Measurements from ENCODE around the gene MRPL18.
"Not testable (repeated sequence)": the region's sequence is repeated elsewhere in the genome, so short reads cannot be mapped to it uniquely, and the experiment has no call there.

The MRPL18 gene

DNA sequence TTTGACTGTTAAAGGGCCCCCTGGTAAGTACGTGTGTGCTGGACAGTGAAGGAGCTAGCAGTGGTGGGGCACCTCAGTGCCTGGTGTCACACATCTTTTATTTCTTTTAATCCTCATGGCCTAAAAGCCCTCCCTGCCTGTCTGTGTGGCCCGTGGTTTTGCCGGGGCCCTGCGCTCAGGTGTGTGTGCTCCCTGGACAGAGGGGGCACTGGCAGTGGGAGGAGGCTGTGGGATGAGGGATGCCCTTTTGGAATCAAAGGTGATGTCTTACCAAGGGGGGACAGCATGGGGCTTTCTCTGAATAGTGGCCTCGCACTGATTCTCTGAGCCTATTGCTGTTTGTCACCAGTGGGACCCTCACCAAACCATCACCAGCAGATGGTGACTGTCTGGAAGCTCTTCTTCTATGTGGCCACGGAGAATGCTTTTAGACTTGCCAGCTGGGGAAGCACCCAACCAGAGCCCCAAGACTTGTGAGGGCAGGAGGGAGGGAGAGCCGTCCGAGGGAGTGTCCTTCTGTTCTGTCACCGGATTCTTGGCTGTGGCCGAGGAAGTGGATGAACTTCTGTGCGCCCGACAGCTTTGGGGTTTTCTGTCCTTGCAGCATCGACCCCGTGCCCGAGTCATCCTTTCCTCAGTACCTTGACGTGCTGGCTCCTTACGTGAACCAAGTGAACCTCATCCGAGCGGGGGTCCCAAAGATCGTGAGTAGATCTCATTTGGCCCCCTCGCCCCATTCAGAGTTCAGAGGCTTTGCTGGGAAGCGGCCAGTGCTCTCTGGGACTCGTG, 27.9 kb downstream of the MRPL18 start:
- no peak for DNase-seq (ENCODE audit: low read depth, low spot score)
- H3K4me3 ChIP-seq, result no peak overlapping the region
- H3K27ac ChIP-seq, result no peak overlapping the region
- TF ChIP-seq FOXP2 (optimal IDR thresholded peaks at IDR 0.05; ENCODE audit: control extremely low read depth, extremely low read length, insufficient read depth) (no peak), EZH2 (IDR thresholded peaks at IDR 0.05) (no peak)
- H3K36me3 ChIP-seq (ENCODE audit: insufficient read depth, low read length), result no peaks in the 10 kb centered on the region
- no peak overlapping the region for H3K9ac ChIP-seq (ENCODE audit: insufficient read length)
- H3K9me3 ChIP-seq (ENCODE audit: low read depth, low read length), result no peaks in the 10 kb centered on the region

GRCh38 chr6:159819098-159819497, 28.8 kb downstream of the MRPL18 start:
- Histone ChIP-seq H3K27ac (no peak overlapping the region), H3K9me3 (ENCODE audit: low read depth, low read length) (no peaks in the 10 kb centered on the region), H3K9ac (ENCODE audit: insufficient read length) (no peak overlapping the region), H3K4me3 (no peak overlapping the region), H3K36me3 (ENCODE audit: insufficient read depth, low read length) (no peaks in the 10 kb centered on the region)
- TF ChIP-seq EZH2 (IDR thresholded peaks at IDR 0.05) (no peak), FOXP2 (optimal IDR thresholded peaks at IDR 0.05; ENCODE audit: control extremely low read depth, extremely low read length, insufficient read depth) (no peak), POLR2AphosphoS5 (IDR thresholded peaks at IDR 0.05; ENCODE audit: borderline replicate concordance, low read depth, low read length) (no peak)
- DNase-seq (ENCODE audit: low read depth, low spot score), result no peak

DNA sequence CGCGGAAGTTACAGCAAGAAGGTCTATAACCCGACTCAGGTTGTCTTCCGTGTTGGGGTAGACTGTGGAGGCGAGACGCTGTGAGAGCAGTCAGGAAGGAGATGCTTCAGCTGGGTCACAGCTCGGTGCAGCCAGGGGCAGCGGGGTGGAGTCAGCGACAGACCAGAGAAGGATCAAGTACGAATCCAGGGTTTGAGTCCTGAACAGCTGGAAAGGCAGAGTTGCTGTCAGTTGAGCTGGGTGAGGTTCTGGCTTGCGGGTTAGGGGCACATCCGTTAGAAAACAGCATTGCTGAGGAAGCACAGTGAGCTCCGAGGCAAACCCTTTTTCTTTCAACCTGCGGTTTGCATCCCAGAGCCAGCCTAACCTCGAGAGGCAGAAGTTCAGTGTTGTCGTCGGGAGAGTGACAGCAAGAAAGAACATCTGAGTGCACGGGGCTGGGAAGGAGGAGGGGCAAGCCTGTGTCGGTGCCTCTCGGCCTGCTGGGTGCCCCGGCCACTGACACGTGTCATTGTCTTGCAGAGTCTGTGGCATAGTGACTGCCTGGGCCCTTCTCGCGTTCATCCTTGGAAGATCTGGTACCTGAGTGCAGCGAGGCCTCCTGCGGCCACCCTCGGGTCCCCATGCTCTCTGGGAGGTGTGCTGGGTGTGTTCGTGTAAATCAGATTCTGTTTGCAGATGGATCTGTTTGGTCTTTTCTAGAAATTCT, 29.8 kb downstream of the MRPL18 start:
- TF ChIP-seq EZH2 (IDR thresholded peaks at IDR 0.05), result no peak
- TF ChIP-seq FOXP2 (optimal IDR thresholded peaks at IDR 0.05; ENCODE audit: control extremely low read depth, extremely low read length, insufficient read depth), result no peak
- TF ChIP-seq POLR2AphosphoS5 (IDR thresholded peaks at IDR 0.05; ENCODE audit: borderline replicate concordance, low read depth, low read length), result no peak
- H3K27ac ChIP-seq, result no peak overlapping the region
- no peak for DNase-seq (ENCODE audit: low read depth, low spot score)
- H3K36me3 ChIP-seq (ENCODE audit: insufficient read depth, low read length), result no peaks in the 10 kb centered on the region
- no peaks in the 10 kb centered on the region for H3K9me3 ChIP-seq (ENCODE audit: low read depth, low read length)
- no peak overlapping the region for H3K9ac ChIP-seq (ENCODE audit: insufficient read length)
- H3K4me3 ChIP-seq, result no peak overlapping the region

GRCh38 chr6:159821122-159821521, 30.9 kb downstream of the MRPL18 start:
- Histone ChIP-seq H3K4me3 (no peak overlapping the region), H3K36me3 (ENCODE audit: insufficient read depth, low read length) (no peaks in the 10 kb centered on the region), H3K9ac (ENCODE audit: insufficient read length) (no peak overlapping the region), H3K27ac (no peak overlapping the region), H3K9me3 (ENCODE audit: low read depth, low read length) (no peaks in the 10 kb centered on the region)
- no peak for TF ChIP-seq EZH2 (IDR thresholded peaks at IDR 0.05)
- no peak for TF ChIP-seq FOXP2 (optimal IDR thresholded peaks at IDR 0.05; ENCODE audit: control extremely low read depth, extremely low read length, insufficient read depth)
- no peak for TF ChIP-seq POLR2AphosphoS5 (IDR thresholded peaks at IDR 0.05; ENCODE audit: borderline replicate concordance, low read depth, low read length)
- no peak for DNase-seq (ENCODE audit: low read depth, low spot score)

DNA sequence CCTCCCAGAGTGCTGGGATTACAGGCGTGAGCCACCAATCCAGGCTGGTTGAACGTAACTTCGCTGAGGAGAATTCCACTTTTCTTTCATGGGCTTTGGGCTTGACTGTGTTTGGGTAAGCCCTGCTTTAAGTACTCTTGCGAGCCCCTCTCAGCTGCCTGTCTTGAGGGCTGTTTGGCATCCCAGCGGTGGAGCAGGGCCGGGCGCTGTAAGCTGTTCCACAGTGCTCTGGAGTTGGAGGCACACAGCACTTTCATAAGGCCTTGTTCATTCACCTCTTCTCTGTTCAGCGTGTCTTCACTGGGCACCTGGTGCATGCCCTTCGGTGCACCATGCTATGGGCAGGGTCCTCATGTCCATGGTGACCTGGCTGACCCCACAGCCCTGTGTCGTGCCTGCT, 31.5 kb downstream of the MRPL18 start:
- H3K27ac ChIP-seq, result no peak overlapping the region
- H3K4me3 ChIP-seq, result no peak overlapping the region
- no peak overlapping the region for H3K9ac ChIP-seq (ENCODE audit: insufficient read length)
- H3K36me3 ChIP-seq (ENCODE audit: insufficient read depth, low read length), result no peaks in the 10 kb centered on the region
- no peak for DNase-seq (ENCODE audit: low read depth, low spot score)
- H3K9me3 ChIP-seq (ENCODE audit: low read depth, low read length), result no peaks in the 10 kb centered on the region
- TF ChIP-seq POLR2AphosphoS5 (IDR thresholded peaks at IDR 0.05; ENCODE audit: borderline replicate concordance, low read depth, low read length) (no peak), FOXP2 (optimal IDR thresholded peaks at IDR 0.05; ENCODE audit: control extremely low read depth, extremely low read length, insufficient read depth) (no peak), EZH2 (IDR thresholded peaks at IDR 0.05) (no peak)

- Histone ChIP-seq H3K4me3 (no peak overlapping the region), H3K9ac (ENCODE audit: insufficient read length) (no peak overlapping the region), H3K9me3 (ENCODE audit: low read depth, low read length) (no peaks in the 10 kb centered on the region), H3K36me3 (ENCODE audit: insufficient read depth, low read length) (no peaks in the 10 kb centered on the region), H3K27ac (no peak overlapping the region)
- no peak for DNase-seq (ENCODE audit: low read depth, low spot score)
- TF ChIP-seq FOXP2 (optimal IDR thresholded peaks at IDR 0.05; ENCODE audit: control extremely low read depth, extremely low read length, insufficient read depth) (no peak), EZH2 (IDR thresholded peaks at IDR 0.05) (no peak), POLR2AphosphoS5 (IDR thresholded peaks at IDR 0.05; ENCODE audit: borderline replicate concordance, low read depth, low read length) (no peak)
Observed at GRCh38 chr6:159823953-159824352, 33.7 kb downstream of the MRPL18 start.

GRCh38 chr6:159824690-159825089, 34.4 kb downstream of the MRPL18 start:
- H3K27ac ChIP-seq; H3K9me3 ChIP-seq (ENCODE audit: low read depth, low read length); H3K36me3 ChIP-seq (ENCODE audit: insufficient read depth, low read length); H3K9ac ChIP-seq (ENCODE audit: insufficient read length); H3K4me3 ChIP-seq; DNase-seq (ENCODE audit: low read depth, low spot score): not testable (repeated sequence)

- DNase-seq (ENCODE audit: low read depth, low spot score), result no peak
- Histone ChIP-seq H3K4me3 (no peak overlapping the region), H3K27ac (no peak overlapping the region), H3K36me3 (ENCODE audit: insufficient read depth, low read length) (no peaks in the 10 kb centered on the region), H3K9ac (ENCODE audit: insufficient read length) (no peak overlapping the region), H3K9me3 (ENCODE audit: low read depth, low read length) (no peaks in the 10 kb centered on the region)
- no peak for TF ChIP-seq FOXP2 (optimal IDR thresholded peaks at IDR 0.05; ENCODE audit: control extremely low read depth, extremely low read length, insufficient read depth)
- no peak for TF ChIP-seq EZH2 (IDR thresholded peaks at IDR 0.05)
- TF ChIP-seq POLR2AphosphoS5 (IDR thresholded peaks at IDR 0.05; ENCODE audit: borderline replicate concordance, low read depth, low read length), result no peak
Observed at GRCh38 chr6:159826004-159826403, 35.7 kb downstream of the MRPL18 start.

All from SK-N-MC (cell line).